ENCODE results near the gene PDXDC1. TPM values are rescaled to one million over a fixed set of nuclear protein-coding genes. Genes with fewer than 3 reads are reported as not detected.
"Not testable (repeated sequence)": the region's sequence is repeated elsewhere in the genome, so short reads cannot be mapped to it uniquely, and the experiment has no call there.

PDXDC1 gene
- total RNA-seq, 2 experiments from 2014 or later = 46.4 to 46.6 TPM

DNA sequence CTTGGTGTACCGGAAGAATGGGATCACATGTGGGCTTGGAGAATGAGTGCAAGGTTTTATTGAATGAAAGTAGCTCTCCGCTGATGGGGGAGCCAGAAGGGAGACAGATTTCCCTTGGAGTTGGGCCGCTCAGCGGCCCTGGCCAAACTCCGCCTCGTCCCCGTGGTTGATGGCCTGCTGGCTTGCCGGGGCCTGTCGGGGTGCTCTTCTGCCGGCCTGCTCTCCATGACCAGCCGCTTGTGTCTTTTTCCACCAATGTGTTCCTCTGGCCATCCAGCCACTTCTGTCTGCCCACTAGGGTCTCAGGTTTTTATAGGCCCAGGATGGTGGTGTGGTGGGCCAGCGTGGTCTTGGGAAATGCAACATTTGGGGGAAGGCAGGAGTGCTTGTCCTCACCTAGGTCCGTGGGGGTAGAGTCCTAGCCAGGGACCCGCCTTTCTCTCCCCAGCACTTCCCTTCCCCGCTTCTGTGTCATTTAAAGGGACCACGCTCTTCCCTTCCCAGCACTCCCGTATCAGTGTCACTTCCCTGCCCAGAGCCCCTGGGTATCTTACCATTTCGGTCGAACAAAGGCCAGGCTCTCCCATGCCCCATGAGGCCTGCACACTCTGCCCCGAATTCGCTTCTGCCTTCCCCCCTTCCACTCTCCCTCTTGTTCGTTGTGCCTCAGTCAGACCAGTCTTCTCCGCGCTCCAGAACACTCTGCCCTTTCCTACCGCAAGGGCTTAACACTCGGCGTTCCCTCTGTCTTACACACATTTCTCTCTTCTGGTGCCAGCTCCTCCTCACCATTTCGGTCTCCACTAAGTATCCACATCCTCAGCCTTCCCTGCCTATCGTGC lies 52.9 kb downstream of the PDXDC1 start:
- CTCF ChIA-PET; ATAC-seq; H3K4me3 Mint-ChIP-seq; H3K27me3 Mint-ChIP-seq (ENCODE audit: low read depth); H3K9me3 Mint-ChIP-seq (ENCODE audit: insufficient read depth); POLR2A ChIA-PET; DNase-seq; H3K27ac Mint-ChIP-seq: not testable (repeated sequence)
- H3K36me3 Mint-ChIP-seq (ENCODE audit: low read depth) = peaks cover 52% of the 10 kb centered on the region
- peaks cover 21% of the 10 kb centered on the region for H3K4me1 Mint-ChIP-seq (ENCODE audit: low read depth)

DNA sequence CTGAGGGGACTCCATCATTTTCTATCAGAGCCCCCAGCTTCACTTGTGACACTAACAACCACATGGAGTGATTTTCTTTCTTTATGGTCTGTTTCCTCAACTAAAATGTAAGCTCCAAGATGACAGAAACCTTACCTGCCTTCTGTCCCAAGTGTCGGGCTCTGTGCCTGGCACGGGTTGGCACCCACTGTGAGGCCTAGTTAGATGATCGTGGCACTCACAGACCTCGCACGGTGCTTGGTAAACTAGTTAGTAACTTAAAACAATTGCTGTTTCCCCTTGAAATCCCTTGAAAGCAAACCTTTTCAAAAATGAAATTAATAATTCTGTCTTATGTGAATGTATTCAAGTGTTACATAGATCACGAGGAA lies 53.5 kb downstream of the PDXDC1 start:
- H3K27ac Mint-ChIP-seq; H3K27me3 Mint-ChIP-seq (ENCODE audit: low read depth); ATAC-seq; CTCF ChIA-PET; POLR2A ChIA-PET; H3K9me3 Mint-ChIP-seq (ENCODE audit: insufficient read depth); H3K4me3 Mint-ChIP-seq; DNase-seq: not testable (repeated sequence)
- H3K36me3 Mint-ChIP-seq (ENCODE audit: low read depth) = peaks cover 50% of the 10 kb centered on the region
- H3K4me1 Mint-ChIP-seq (ENCODE audit: low read depth) = peaks cover 22% of the 10 kb centered on the region

DNA sequence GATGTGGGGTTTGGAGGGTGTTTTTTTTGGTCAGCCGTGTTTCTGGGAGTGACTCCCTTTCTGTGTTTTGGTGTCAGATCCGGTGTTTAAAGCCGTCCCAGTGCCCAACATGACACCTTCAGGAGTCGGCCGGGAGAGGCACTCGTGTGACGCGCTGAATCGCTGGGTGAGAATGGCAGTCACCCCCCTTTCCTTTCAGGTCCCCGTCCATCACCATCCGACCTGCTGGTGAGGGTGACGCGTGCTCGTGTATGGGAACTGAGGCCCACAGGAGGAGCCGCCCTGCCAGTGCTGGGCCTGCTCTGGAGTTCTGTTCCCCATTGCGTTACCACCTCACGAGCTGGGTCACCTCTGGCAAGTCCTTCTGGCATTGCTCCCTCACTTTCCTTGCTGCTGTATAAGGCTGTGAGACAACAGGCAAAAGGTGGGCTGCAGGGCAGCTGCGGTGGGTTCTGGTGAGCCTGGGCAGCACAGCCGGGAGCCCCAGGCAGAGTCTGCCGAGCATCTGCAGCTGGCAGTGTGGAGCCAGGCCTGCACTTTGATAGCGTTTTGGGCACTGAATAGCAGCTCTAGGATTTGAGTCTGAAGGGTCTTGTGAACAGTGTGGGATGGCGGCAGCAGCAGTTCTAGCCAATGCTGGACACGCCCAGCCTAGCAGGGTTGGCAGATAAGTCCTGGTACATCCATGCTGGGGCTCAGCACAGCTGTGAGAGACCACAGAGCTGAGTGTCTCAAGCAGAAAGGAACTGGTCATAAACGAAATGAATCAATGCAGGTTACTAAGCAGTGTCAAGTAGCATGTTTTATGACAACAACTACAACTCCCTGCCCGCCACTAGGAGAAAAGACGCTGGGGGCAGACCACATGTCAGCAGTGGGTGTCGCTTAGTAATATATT lies 54.2 kb downstream of the PDXDC1 start:
- CTCF ChIA-PET; H3K27me3 Mint-ChIP-seq (ENCODE audit: low read depth); H3K9me3 Mint-ChIP-seq (ENCODE audit: insufficient read depth); POLR2A ChIA-PET; DNase-seq; H3K4me3 Mint-ChIP-seq; ATAC-seq: not testable (repeated sequence)
- Mint-ChIP-seq H3K4me1 (ENCODE audit: low read depth) (peaks cover 22% of the 10 kb centered on the region), H3K27ac (peak overlapping the region; percentile 56), H3K36me3 (ENCODE audit: low read depth) (peaks cover 52% of the 10 kb centered on the region)

DNA sequence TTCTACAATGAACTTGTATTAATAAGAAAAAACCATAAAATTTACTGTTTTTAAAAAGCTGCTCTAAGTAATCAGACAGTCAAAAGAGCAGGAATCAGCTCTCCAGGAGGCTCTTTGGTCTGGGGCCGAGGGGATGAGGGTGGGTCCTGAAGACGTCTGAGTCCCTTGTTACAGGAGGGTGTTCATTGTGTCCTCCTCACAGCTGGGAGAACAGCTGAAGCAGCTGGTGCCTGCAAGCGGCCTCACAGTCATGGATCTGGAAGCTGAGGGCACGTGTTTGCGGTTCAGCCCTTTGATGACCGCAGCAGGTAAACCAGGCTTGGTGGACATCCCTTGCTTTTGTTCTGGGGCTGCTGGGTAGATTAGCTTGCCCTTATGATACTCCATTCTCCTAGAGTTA lies 54.9 kb downstream of the PDXDC1 start:
- H3K36me3 Mint-ChIP-seq (ENCODE audit: low read depth) = peaks cover 53% of the 10 kb centered on the region
- H3K9me3 Mint-ChIP-seq (ENCODE audit: insufficient read depth); H3K27me3 Mint-ChIP-seq (ENCODE audit: low read depth); H3K4me3 Mint-ChIP-seq; CTCF ChIA-PET; DNase-seq; POLR2A ChIA-PET; ATAC-seq: not testable (repeated sequence)
- peaks cover 22% of the 10 kb centered on the region for H3K4me1 Mint-ChIP-seq (ENCODE audit: low read depth)
- peak overlapping the region; percentile 39 for H3K27ac Mint-ChIP-seq

DNA sequence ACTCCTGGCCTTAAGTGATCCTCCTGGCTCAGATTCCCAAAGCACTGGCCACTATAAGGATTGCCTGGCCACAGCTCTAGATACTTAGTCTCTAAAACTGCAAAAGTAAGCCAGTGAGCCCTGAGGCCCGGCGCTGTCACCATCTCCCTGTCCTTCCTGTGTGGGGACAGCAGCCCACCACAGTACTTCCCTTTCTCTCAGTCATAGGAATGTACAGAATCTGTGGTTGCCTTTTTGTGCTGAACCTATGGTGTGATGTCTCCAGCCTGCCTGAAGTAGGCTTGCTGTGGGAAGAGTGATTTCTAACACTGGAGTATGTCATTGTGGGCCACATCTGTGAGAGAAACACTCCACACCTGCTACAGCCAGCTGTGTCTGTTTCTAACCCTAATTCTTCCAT lies 56.4 kb downstream of the PDXDC1 start:
- H3K27me3 Mint-ChIP-seq (ENCODE audit: low read depth) = no peaks in the 10 kb centered on the region
- ChIA-PET POLR2A (no interaction called here), CTCF (interaction anchor here (1.1 kb wide), 1 partner anchor 25 kb away, joined by 4 read pairs; the partner anchor contains the start of gene NTAN1)
- no peaks in the 10 kb centered on the region for H3K9me3 Mint-ChIP-seq (ENCODE audit: insufficient read depth)
- DNase-seq (peak; percentile 47), ATAC-seq (peak; percentile 68)
- peaks cover 49% of the 10 kb centered on the region for H3K36me3 Mint-ChIP-seq (ENCODE audit: low read depth)
- H3K27ac Mint-ChIP-seq = peak overlapping the region; percentile 78
- H3K4me1 Mint-ChIP-seq (ENCODE audit: low read depth) = peaks cover 22% of the 10 kb centered on the region
- H3K4me3 Mint-ChIP-seq = no peak overlapping the region

DNA sequence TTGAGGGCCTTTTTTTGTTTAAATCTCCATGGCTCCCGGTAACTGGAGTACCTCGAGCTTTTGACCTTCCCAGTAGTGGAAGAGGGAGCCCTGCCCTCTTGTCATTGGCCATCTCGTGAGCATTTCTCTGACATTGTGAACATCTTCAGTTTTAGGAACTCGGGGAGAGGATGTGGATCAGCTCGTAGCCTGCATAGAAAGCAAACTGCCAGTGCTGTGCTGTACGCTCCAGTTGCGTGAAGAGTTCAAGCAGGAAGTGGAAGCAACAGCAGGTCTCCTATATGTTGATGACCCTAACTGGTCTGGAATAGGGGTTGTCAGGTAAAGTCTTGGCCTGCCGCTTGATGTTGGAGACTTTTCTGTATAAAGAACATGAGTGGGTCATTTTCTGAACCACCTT lies 56.8 kb downstream of the PDXDC1 start:
- Mint-ChIP-seq H3K27me3 (ENCODE audit: low read depth) (no peaks in the 10 kb centered on the region), H3K9me3 (ENCODE audit: insufficient read depth) (no peaks in the 10 kb centered on the region), H3K4me3 (no peak overlapping the region), H3K36me3 (ENCODE audit: low read depth) (peaks cover 51% of the 10 kb centered on the region), H3K27ac (peak overlapping the region; percentile 78), H3K4me1 (ENCODE audit: low read depth) (peaks cover 22% of the 10 kb centered on the region)
- ChIA-PET POLR2A (no interaction called here), CTCF (interaction anchor here (1.1 kb wide), 1 partner anchor 25 kb away, joined by 4 read pairs; the partner anchor contains the start of gene NTAN1)
- DNase-seq = no peak
- ATAC-seq = no peak

DNA sequence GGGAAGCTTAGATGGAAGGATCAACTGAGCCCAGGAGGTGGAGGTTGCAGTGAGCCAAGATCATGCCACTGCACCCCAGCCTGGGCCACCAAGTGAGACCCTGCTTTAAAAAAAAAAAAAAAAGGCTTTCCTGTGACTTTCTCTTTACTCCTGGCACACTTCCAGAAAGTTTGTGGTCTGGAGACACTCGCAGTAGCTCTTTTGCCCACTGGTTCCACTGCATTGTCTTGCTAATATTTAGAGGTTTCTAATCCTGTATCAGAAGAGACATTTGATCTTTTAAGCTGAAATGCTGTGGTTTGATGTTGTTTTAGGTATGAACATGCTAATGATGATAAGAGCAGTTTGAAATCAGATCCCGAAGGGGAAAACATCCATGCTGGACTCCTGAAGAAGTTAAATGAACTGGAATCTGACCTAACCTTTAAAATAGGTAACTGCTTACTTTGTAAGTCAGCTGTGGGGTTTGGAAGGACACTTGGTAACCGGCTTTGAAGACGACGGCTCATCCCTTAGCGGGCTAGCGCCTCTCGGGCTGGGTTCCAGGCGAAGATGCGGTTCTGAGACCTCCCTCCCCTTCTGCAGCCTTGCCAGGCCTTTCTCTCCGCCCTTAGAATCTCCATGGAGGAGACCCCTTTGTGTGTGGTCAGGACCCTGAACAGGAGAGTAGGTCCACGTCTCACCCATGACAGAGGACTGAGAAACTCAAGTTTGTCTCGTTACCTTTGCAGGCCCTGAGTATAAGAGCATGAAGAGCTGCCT lies 57.9 kb downstream of the PDXDC1 start:
- ChIA-PET CTCF (interaction anchor here (1.3 kb wide), 1 partner anchor 22 kb away, joined by 3 read pairs; no protein-coding TSS in a partner anchor), POLR2A (interaction anchor here (0.6 kb wide), 1 partner anchor 590 kb away, joined by 3 read pairs; no protein-coding TSS in a partner anchor)
- DNase-seq (no peak), ATAC-seq (no peak)
- peaks cover 22% of the 10 kb centered on the region for H3K4me1 Mint-ChIP-seq (ENCODE audit: low read depth)
- H3K27ac Mint-ChIP-seq = peak overlapping the region; percentile 56
- H3K27me3 Mint-ChIP-seq (ENCODE audit: low read depth) = no peaks in the 10 kb centered on the region
- peaks cover 55% of the 10 kb centered on the region for H3K36me3 Mint-ChIP-seq (ENCODE audit: low read depth)
- H3K9me3 Mint-ChIP-seq (ENCODE audit: insufficient read depth) = no peaks in the 10 kb centered on the region
- H3K4me3 Mint-ChIP-seq = no peak overlapping the region

DNA sequence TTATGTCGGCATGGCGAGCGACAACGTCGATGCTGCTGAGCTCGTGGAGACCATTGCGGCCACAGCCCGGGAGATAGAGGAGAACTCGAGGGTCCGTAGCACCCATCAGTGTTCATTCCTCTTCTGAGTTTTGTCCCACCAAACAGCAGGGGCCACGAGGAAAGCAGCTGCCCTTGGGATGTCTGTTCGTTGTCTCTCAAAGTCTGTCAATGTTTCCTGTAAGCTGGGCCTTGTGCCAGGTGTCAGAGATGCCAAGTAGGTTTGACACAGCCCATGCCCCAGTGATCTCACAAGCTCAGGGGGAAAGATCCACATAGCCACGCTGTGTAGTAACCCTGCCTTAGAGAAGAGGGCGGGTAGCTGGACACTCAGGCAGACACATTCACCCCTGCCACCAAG lies 58.5 kb downstream of the PDXDC1 start:
- no peak overlapping the region for H3K27ac Mint-ChIP-seq
- CTCF ChIA-PET = interaction anchor here (1.3 kb wide), 1 partner anchor 21 kb away, joined by 3 read pairs; no protein-coding TSS in a partner anchor
- DNase-seq = no peak

DNA sequence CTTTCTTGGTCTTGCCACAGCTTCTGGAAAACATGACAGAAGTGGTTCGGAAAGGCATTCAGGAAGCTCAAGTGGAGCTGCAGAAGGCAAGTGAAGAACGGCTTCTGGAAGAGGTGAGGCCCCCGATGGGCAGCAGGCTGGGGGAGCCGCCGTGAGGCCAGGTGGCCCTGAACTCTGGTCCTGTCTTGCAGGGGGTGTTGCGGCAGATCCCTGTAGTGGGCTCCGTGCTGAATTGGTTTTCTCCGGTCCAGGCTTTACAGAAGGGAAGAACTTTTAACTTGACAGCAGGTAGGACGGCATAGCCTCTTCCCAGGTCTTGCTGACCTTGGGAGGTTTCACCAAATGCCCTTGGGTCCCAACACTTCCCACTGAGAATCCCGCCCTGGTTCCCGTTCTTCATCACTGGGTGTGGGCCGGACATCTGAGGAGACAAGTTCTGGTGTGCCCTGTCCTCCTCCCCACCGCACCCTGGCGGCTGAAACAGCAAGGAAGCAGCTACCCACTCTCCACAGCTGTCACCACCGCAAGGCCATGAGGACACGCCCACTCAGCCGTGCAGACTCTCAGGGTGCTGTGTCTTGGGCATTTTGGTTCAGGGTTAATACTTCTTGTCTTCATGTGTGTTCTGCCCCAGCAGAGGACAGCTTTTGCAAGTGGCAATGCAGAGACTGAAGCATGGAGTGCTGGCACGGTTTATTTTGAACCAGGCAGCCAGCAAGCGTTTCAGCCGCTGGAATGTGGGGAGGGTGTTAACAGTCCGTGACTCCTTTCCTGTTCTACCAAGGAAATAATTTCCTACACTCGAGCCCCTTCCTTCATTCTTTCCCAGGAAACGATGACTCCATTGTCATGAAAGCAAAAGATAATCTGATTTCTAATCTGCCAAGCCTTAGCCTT lies 59.7 kb downstream of the PDXDC1 start:
- no peak overlapping the region for H3K4me3 Mint-ChIP-seq
- peaks cover 22% of the 10 kb centered on the region for H3K4me1 Mint-ChIP-seq (ENCODE audit: low read depth)
- ChIA-PET POLR2A (no interaction called here), CTCF (no interaction called here)
- no peaks in the 10 kb centered on the region for H3K9me3 Mint-ChIP-seq (ENCODE audit: insufficient read depth)
- H3K36me3 Mint-ChIP-seq (ENCODE audit: low read depth) = peaks cover 57% of the 10 kb centered on the region
- H3K27ac Mint-ChIP-seq = no peak overlapping the region
- H3K27me3 Mint-ChIP-seq (ENCODE audit: low read depth) = no peaks in the 10 kb centered on the region
- DNase-seq (no peak), ATAC-seq (no peak)

More for the DNA sequence above, 58.5 kb downstream of the PDXDC1 start:
- no peak overlapping the region for H3K4me3 Mint-ChIP-seq
- peaks cover 58% of the 10 kb centered on the region for H3K36me3 Mint-ChIP-seq (ENCODE audit: low read depth)
- H3K9me3 Mint-ChIP-seq (ENCODE audit: insufficient read depth) = no peaks in the 10 kb centered on the region
- H3K27me3 Mint-ChIP-seq (ENCODE audit: low read depth) = no peaks in the 10 kb centered on the region
- POLR2A ChIA-PET = interaction anchor here (0.6 kb wide), 1 partner anchor 590 kb away, joined by 3 read pairs; no protein-coding TSS in a partner anchor
- peaks cover 22% of the 10 kb centered on the region for H3K4me1 Mint-ChIP-seq (ENCODE audit: low read depth)
- ATAC-seq = no peak

DNA sequence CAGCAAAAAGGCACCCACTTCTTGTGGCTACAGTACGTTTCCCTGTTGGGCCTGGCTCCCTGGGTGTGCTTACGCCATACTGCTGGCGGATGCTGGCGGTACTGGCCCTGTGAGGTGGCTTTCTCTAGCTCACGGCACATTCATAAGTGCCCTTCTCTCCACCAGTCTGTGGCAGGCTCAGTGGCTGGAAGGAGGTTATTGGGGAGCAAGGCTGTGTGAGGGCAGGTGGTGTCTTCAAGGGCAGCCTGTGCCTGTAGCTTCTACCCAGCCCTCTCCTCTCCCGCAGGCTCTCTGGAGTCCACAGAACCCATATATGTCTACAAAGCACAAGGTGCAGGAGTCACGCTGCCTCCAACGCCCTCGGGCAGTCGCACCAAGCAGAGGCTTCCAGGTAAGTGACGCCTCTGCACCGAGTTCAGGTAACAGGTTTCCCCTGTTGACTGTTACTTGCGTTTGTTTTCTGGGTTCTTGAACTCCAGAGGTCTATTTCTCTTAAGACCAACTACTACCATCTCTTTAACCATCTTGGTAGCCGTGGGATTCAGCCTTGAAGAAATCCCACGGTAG lies 60.4 kb downstream of the PDXDC1 start:
- ChIA-PET CTCF (no interaction called here), POLR2A (no interaction called here)
- Mint-ChIP-seq H3K4me3 (no peak overlapping the region), H3K36me3 (ENCODE audit: low read depth) (peaks cover 60% of the 10 kb centered on the region), H3K9me3 (ENCODE audit: insufficient read depth) (no peaks in the 10 kb centered on the region), H3K27me3 (ENCODE audit: low read depth) (no peaks in the 10 kb centered on the region), H3K27ac (no peak overlapping the region), H3K4me1 (ENCODE audit: low read depth) (peaks cover 22% of the 10 kb centered on the region)
- ATAC-seq (no peak), DNase-seq (no peak)
